H1 (cell line): ENCODE results near the gene WASL. TPM values are rescaled to one million over a fixed set of nuclear protein-coding genes. Genes with fewer than 3 reads are reported as not detected.

Experiments used
- CTCF ChIA-PET: fragments of 300-600 bp; sonication (Branson Sonifier 250); formaldehyde crosslinking; loops from one replicate; lab custom pipeline; 2021; ENCODE audit not compliant: partially characterized antibody; lab: Charles Lee
- POLR2A ChIA-PET: fragments of 300-600 bp; sonication (Branson Sonifier 250); formaldehyde crosslinking; loops from one replicate; lab custom pipeline; 2021; ENCODE audit warnings: inconsistent platforms; ENCODE audit not compliant: partially characterized antibody; lab: Charles Lee
- DNase-seq, 2 experiments: peaks; one replicate each; pipeline versions ENCODE4 v3.0.0 to v3.0.0-alpha.2; 2010 to 2022; ENCODE audit warnings: low spot score in 2 of 2, low read depth in 1 of 2, mixed read lengths in 1 of 2
- FAIRE-seq: peaks from 2 replicates; lab custom pipeline; 2011; peaks lifted over from hg19 to GRCh38; lab: Jason Lieb, UNC
- H2AFZ ChIP-seq: 2 replicates; pipeline ENCODE4 v1.8.1; 2012; ENCODE audit warnings: low read length, inconsistent platforms
- H2AK5ac ChIP-seq: 2 replicates; pipeline ENCODE4 v1.6.1; 2013; ENCODE audit warnings: low read depth, low read length
- H2BK120ac ChIP-seq: replicated peaks from 2 replicates; pipeline ENCODE3; 2013; ENCODE audit warnings: low read depth, low read length, inconsistent platforms
- H2BK12ac ChIP-seq: 2 replicates; pipeline ENCODE4 v1.6.1; 2013; ENCODE audit warnings: low read depth, low read length
- H2BK15ac ChIP-seq: 2 replicates; pipeline ENCODE4 v1.6.1; 2013; ENCODE audit warnings: low read length
- H2BK20ac ChIP-seq: 2 replicates; pipeline ENCODE4 v1.6.1; 2013; ENCODE audit warnings: low read length
- H2BK5ac ChIP-seq: 2 replicates; pipeline ENCODE4 v1.6.1; 2013; ENCODE audit warnings: low read depth, low read length
- H3K14ac ChIP-seq: 2 replicates; pipeline ENCODE4 v1.6.1; 2013; ENCODE audit warnings: inconsistent platforms; ENCODE audit not compliant: insufficient read length
- H3K18ac ChIP-seq: 2 replicates; pipeline ENCODE4 v1.6.1; 2013; ENCODE audit warnings: low read length; ENCODE audit errors: extremely low read depth
- H3K23ac ChIP-seq: 2 replicates; pipeline ENCODE4 v1.6.1; 2013; ENCODE audit warnings: inconsistent platforms; ENCODE audit not compliant: insufficient read length
- H3K23me2 ChIP-seq: 2 replicates; pipeline ENCODE4 v1.6.1; 2013; ENCODE audit warnings: low read depth, low read length
- H3K27ac ChIP-seq: 2 replicates; pipeline ENCODE4 v1.6.1; 2011; ENCODE audit warnings: low read depth, low read length, inconsistent platforms
- H3K27me3 ChIP-seq, 4 experiments: replicated peaks in 1 of 4; 1 replicate in 1 of 4; 2 replicates in 3 of 4; pipeline versions ENCODE4 v1.6.1 to v1.8.1; 2011 to 2013; ENCODE audit warnings: low read length in 3 of 4, mild to moderate bottlenecking in 3 of 4, inconsistent platforms in 2 of 4, mixed read lengths in 2 of 4, moderate library complexity in 1 of 4; ENCODE audit not compliant: control insufficient read depth in 3 of 4, insufficient read depth in 3 of 4; ENCODE audit errors: extremely low read depth in 1 of 4
- H3K36me3 ChIP-seq, 4 experiments: 2 replicates each; pipeline versions ENCODE4 v1.6.1 to v1.8.1; 2011 to 2013; ENCODE audit warnings: mild to moderate bottlenecking in 4 of 4, low read length in 3 of 4, moderate library complexity in 2 of 4, control low read depth in 1 of 4, inconsistent platforms in 1 of 4; ENCODE audit not compliant: insufficient read depth in 4 of 4, control insufficient read depth in 2 of 4
- H3K4ac ChIP-seq: replicated peaks from 2 replicates; pipeline ENCODE3; 2013; ENCODE audit warnings: low read length, low read depth, mixed read lengths, inconsistent platforms; ENCODE audit not compliant: insufficient read length
- H3K4me1 ChIP-seq, 4 experiments: replicated peaks in 1 of 4; 1 replicate in 1 of 4; 2 replicates in 3 of 4; pipeline versions ENCODE4 v1.6.1 to v1.8.1; 2011 to 2013; ENCODE audit warnings: low read length in 3 of 4, inconsistent platforms in 2 of 4, mixed read lengths in 1 of 4; ENCODE audit not compliant: insufficient read depth in 4 of 4, control insufficient read depth in 3 of 4
- H3K4me2 ChIP-seq, 2 experiments: 2 replicates each; pipeline versions ENCODE4 v1.6.1 to v1.8.1; 2011 to 2013; ENCODE audit warnings: low read depth in 2 of 2, low read length in 2 of 2, control low read depth in 1 of 2, inconsistent platforms in 1 of 2, mild to moderate bottlenecking in 1 of 2; ENCODE audit not compliant: insufficient read depth in 1 of 2
- H3K4me3 ChIP-seq, 4 experiments: fragments of 200-600, 300-600 bp in 1 of 4; sonication (generic), shearing (Covaris generic), sonication (Bioruptor Twin) in 1 of 4; 2 replicates each; pipeline versions ENCODE4 v1.5.1 to v1.8.1; 2011 to 2016; ENCODE audit warnings: low read length in 4 of 4, low read depth in 3 of 4, control low read depth in 2 of 4, inconsistent platforms in 2 of 4, mild to moderate bottlenecking in 2 of 4, mixed read lengths in 1 of 4, moderate library complexity in 1 of 4; ENCODE audit not compliant: insufficient read depth in 2 of 4; ENCODE audit errors: extremely low read depth in 1 of 4
- H3K56ac ChIP-seq: replicated peaks from 2 replicates; pipeline ENCODE3; 2013; ENCODE audit warnings: low read depth, mild to moderate bottlenecking, mixed read lengths, low read length, inconsistent platforms; ENCODE audit not compliant: insufficient read length
- H3K79me1 ChIP-seq: 2 replicates; pipeline ENCODE4 v1.6.1; 2013; ENCODE audit warnings: low read depth, low read length, control low read depth
- H3K79me2 ChIP-seq, 2 experiments: 2 replicates each; pipeline versions ENCODE4 v1.6.1 to v1.8.1; 2012 to 2013; ENCODE audit warnings: low read length in 2 of 2, mild to moderate bottlenecking in 2 of 2, inconsistent platforms in 1 of 2; ENCODE audit not compliant: insufficient read depth in 2 of 2, control insufficient read depth in 1 of 2
- H3K9ac ChIP-seq, 4 experiments: replicated peaks in 1 of 4; 1 replicate in 1 of 4; 2 replicates in 3 of 4; pipeline versions ENCODE4 v1.6.1 to v1.8.1; 2011 to 2013; ENCODE audit warnings: low read depth in 3 of 4, low read length in 3 of 4, control low read depth in 2 of 4, mild to moderate bottlenecking in 2 of 4, moderate library complexity in 2 of 4, inconsistent platforms in 1 of 4; ENCODE audit errors: extremely low read depth in 1 of 4
- H3K9me3 ChIP-seq, 2 experiments: 2 replicates each; pipeline versions ENCODE4 v1.6.1 to v1.8.1; 2012 to 2013; ENCODE audit warnings: mild to moderate bottlenecking in 2 of 2, moderate library complexity in 2 of 2, control low read depth in 1 of 2, inconsistent platforms in 1 of 2, low read depth in 1 of 2, low read length in 1 of 2, mixed read lengths in 1 of 2; ENCODE audit not compliant: insufficient read depth in 2 of 2
- H4K20me1 ChIP-seq, 2 experiments: replicated peaks in 1 of 2; 2 replicates each; pipeline versions ENCODE3 to v1.8.1; 2011 to 2013; ENCODE audit warnings: inconsistent platforms in 2 of 2, low read length in 2 of 2, mild to moderate bottlenecking in 1 of 2; ENCODE audit not compliant: insufficient read depth in 2 of 2, control insufficient read depth in 1 of 2
- H4K5ac ChIP-seq: 2 replicates; pipeline ENCODE4 v1.6.1; 2013; ENCODE audit warnings: low read length, low read depth, mixed read lengths, inconsistent platforms; ENCODE audit not compliant: insufficient read length
- H4K8ac ChIP-seq: 2 replicates; pipeline ENCODE4 v1.8.0; 2013; ENCODE audit warnings: mild to moderate bottlenecking, moderate library complexity, low read length, inconsistent platforms; ENCODE audit not compliant: insufficient read depth; ENCODE audit errors: extremely low read depth
- H4K91ac ChIP-seq: replicated peaks from 2 replicates; pipeline ENCODE3; 2013; ENCODE audit warnings: low read length, mixed read lengths, inconsistent platforms; ENCODE audit not compliant: insufficient read length
- CBX8 ChIP-seq: fragments of 300-800, 300-1000 bp; sonication (generic); IDR thresholded peaks from 2 replicates; pipeline ENCODE4 v1.7.1; 2016; ENCODE audit warnings: low read depth, low read length, borderline replicate concordance
- CTBP2 ChIP-seq: IDR thresholded peaks from 2 replicates; pipeline ENCODE4 v1.7.0; 2011; ENCODE audit warnings: borderline replicate concordance, mild to moderate bottlenecking, moderate library complexity, mixed read lengths, low read length; ENCODE audit not compliant: insufficient read depth, insufficient read length
- EP300 ChIP-seq, 2 experiments: IDR thresholded peaks; 1 replicate in 1 of 2; 2 replicates in 1 of 2; pipeline ENCODE4 v1.6.1; 2011 to 2012; ENCODE audit warnings: low read depth in 2 of 2, low read length in 2 of 2, mild to moderate bottlenecking in 2 of 2, borderline replicate concordance in 1 of 2, inconsistent platforms in 1 of 2, moderate library complexity in 1 of 2
- EZH2 ChIP-seq: fragments of 200-600 bp; sonication (generic); IDR thresholded peaks from 2 replicates; pipeline ENCODE4 v1.7.1; 2012; ENCODE audit warnings: low read depth, mild to moderate bottlenecking, moderate library complexity, low read length, inconsistent platforms; ENCODE audit not compliant: severe bottlenecking
- GTF2F1 ChIP-seq: IDR thresholded peaks from 2 replicates; pipeline ENCODE4 v1.6.1; 2012; ENCODE audit warnings: low read depth, low read length, improper control_type of control experiment, borderline replicate concordance
- JUN ChIP-seq: IDR thresholded peaks from 2 replicates; pipeline ENCODE4 v1.6.1; 2011; ENCODE audit warnings: low read depth, mild to moderate bottlenecking, improper control_type of control experiment, low read length
- KDM1A ChIP-seq: fragments of 200-600, 300-600 bp; sonication (generic); IDR thresholded peaks from 2 replicates; pipeline ENCODE4 v1.7.1; 2016; ENCODE audit warnings: mild to moderate bottlenecking, low read length, borderline replicate concordance
- KDM5A ChIP-seq: fragments of 200-600 bp; IDR thresholded peaks from 2 replicates; pipeline ENCODE4 v1.7.1; 2012; ENCODE audit warnings: mild to moderate bottlenecking, low read length, inconsistent platforms, mixed read lengths
- PHF8 ChIP-seq: fragments of 200-600 bp; sonication (generic); conservative IDR thresholded peaks from 2 replicates; pipeline ENCODE4 v1.7.1; 2012; ENCODE audit warnings: low read depth, mild to moderate bottlenecking, inconsistent platforms, low read length, moderate library complexity
- POLR2AphosphoS5 ChIP-seq: IDR thresholded peaks from 2 replicates; pipeline ENCODE4 v1.6.1; 2011; ENCODE audit warnings: low read depth, low read length
- RAD21 ChIP-seq, 2 experiments: IDR thresholded peaks in 1 of 2; conservative IDR thresholded peaks in 1 of 2; 2 replicates each; pipeline ENCODE4 v1.6.1; 2011; ENCODE audit warnings: low read depth in 2 of 2, low read length in 2 of 2, improper control_type of control experiment in 1 of 2, inconsistent platforms in 1 of 2, mild to moderate bottlenecking in 1 of 2, moderate library complexity in 1 of 2
- RNF2 ChIP-seq: fragments of 200-900, 300-1000 bp; sonication (generic); IDR thresholded peaks from 2 replicates; pipeline ENCODE4 v1.7.1; 2016; ENCODE audit warnings: borderline replicate concordance, low read depth, mild to moderate bottlenecking, antibody characterized with exemption, low read length; ENCODE audit not compliant: poor library complexity, severe bottlenecking; ENCODE audit errors: missing control alignments
- SIRT6 ChIP-seq: IDR thresholded peaks from one replicate; pipeline ENCODE4 v1.7.1; 2012; ENCODE audit warnings: low read length, inconsistent platforms
- WGBS, 2 experiments: shearing (Covaris generic) in 1 of 2; methylation state at CpG; one replicate each; pipeline versions ENCODE4 v1.1.6 to v1.1.7; 2013 to 2015; ENCODE audit warnings: low lambda C conversion rate in 2 of 2, mixed read lengths in 2 of 2, inconsistent platforms in 1 of 2, low coverage in 1 of 2, missing lambda C conversion rate in 1 of 2; ENCODE audit not compliant: insufficient replicate concordance in 2 of 2, insufficient coverage in 1 of 2, insufficient read length in 1 of 2; ENCODE audit errors: extremely low coverage in 1 of 2, missing lambda C conversion rate in 1 of 2; 5-methylcytosine and 5-hydroxymethylcytosine counted together
- polyA plus RNA-seq, 7 experiments: library from polyadenylated mRNA; depleted of rRNA in 3 of 7; stranded (reverse) in 5 of 7; unstranded in 2 of 7; fragments of >200 nt in 5 of 7; fragments of 200-250 nt in 2 of 7; gene quantifications; 1 replicate in 5 of 7; 2 replicates in 1 of 7; 4 replicates in 1 of 7; pipeline versions ENCODE4 v1.2.1 to v1.2.3, GENCODE V29; 2011 to 2013; ENCODE audit warnings: missing spikeins in 2 of 7, mixed read lengths in 2 of 7
- total RNA-seq: library from RNA; stranded (reverse); fragmentation: NEBNext Ultra II Directional; extraction: Animal tissue kit (Norgen Biotek cat#: 25700); gene quantifications from 2 replicates; pipeline ENCODE4 v1.2.1, GENCODE V29; 2021

WASL gene
- total and polyA plus RNA-seq, 2 of the 8 experiments (the other 6 are each of a cell fraction or from before 2014, with no cell fraction given) = 7.7 to 38.9 TPM

DNA sequence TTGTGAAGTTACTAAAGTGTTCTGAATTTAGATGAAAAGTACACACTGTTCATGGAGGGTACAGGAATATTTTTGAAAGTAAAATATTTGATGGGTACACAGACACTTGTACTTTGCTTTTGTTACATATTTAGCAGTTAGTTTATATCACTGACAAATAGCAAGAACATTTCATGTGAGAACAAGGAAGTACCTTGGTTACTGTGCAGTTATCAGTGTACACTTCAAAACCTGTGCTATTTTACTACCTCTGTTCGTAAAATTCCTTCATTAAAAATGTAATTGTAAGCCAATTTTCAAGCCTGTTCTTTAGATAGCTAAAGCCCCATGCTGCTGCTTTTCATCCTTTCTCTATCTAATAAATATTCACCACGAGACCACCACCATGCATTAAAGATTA lies 39.8 kb upstream of the WASL start:
- Histone ChIP-seq H3K23ac (no peak overlapping the region), H4K91ac (no peak overlapping the region), H4K20me1 (no peaks in the 10 kb centered on the region), H3K14ac (no peak overlapping the region), H3K9me3 (no peaks in the 10 kb centered on the region), H2BK120ac (no peak overlapping the region), H2BK5ac (no peak overlapping the region), H2BK20ac (no peak overlapping the region), H4K8ac (no peak overlapping the region), H2BK12ac (no peak overlapping the region), H2AFZ (no peak overlapping the region), H3K27ac (no peak overlapping the region), H3K9ac (no peak overlapping the region), H3K36me3 (no peaks in the 10 kb centered on the region), H3K4ac (no peak overlapping the region), H4K5ac (no peak overlapping the region), H3K18ac (no peak overlapping the region), H3K4me3 (no peak overlapping the region), H3K56ac (no peak overlapping the region), H3K79me1 (no peaks in the 10 kb centered on the region), H3K4me1 (peaks cover 0 to 7% (median 0%) of the 10 kb centered on the region in 4 experiments; a peak in 1 of 7 replicates), H3K79me2 (no peaks in the 10 kb centered on the region), H2BK15ac (no peak overlapping the region), H3K23me2 (no peaks in the 10 kb centered on the region), H3K4me2 (no peak overlapping the region), H2AK5ac (no peak overlapping the region)
- POLR2A ChIA-PET = interaction anchor here (1.0 to 1.8 kb wide), 2 partner anchors 39 to 40 kb away, joined by 4 to 5 read pairs; partner anchors contain the start of gene WASL
- CTCF ChIA-PET = interaction anchor here (0.6 to 2.8 kb wide), 5 partner anchors 10 to 294 kb away, joined by 3 to 15 read pairs (median 3); no protein-coding TSS in a partner anchor
- DNase-seq = no peak
- WGBS, 2 experiments = 87% methylated on average over 2 of the region's 2 CpGs; no CpG with 5 or more reads in 1 of the 2 experiments
- TF ChIP-seq RNF2 (no peak), JUN (no peak), SIRT6 (no peak), PHF8 (no peak), RAD21 (IDR thresholded peaks at IDR 0.05 in 1 of 2, conservative IDR thresholded peaks at IDR 0.05 in 1 of 2; ENCODE audit: low read depth in 2 of 2, low read length in 2 of 2) (no peak), KDM1A (no peak), EZH2 (no peak), GTF2F1 (no peak), CBX8 (no peak), CTBP2 (no peak), KDM5A (no peak), EP300 (IDR thresholded peaks at IDR 0.05; ENCODE audit: borderline replicate concordance in 1 of 2, low read depth in 2 of 2, low read length in 2 of 2) (no peak), POLR2AphosphoS5 (no peak)
- TF ChIP-seq, all 59 proteins: peak for 0
- no peak for FAIRE-seq
- H3K27me3 ChIP-seq = no peaks in the 10 kb centered on the region
